ENCODE results near the gene TSPAN9.

Gene TSPAN9

DNA sequence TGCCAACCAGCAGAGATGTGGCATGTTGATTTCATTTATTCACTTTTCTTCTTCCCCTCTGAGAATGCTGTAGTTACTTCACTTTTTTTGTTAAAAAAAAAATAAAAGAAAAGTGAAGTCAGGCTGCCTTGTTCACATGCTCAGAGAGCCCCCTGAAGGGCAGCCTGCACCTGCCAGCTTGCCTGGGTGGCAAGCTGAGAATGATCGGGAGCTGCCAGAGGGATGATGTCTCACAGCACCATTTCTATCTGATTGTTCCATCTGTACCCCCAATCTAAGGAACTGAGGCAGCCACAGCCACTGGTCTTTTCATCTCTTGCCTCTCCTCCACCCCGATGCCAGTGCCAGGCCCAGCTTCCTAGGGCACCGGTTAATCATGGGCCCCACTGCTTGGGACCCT, 118.2 kb downstream of the TSPAN9 start:
- DNase-seq: no peak

DNA sequence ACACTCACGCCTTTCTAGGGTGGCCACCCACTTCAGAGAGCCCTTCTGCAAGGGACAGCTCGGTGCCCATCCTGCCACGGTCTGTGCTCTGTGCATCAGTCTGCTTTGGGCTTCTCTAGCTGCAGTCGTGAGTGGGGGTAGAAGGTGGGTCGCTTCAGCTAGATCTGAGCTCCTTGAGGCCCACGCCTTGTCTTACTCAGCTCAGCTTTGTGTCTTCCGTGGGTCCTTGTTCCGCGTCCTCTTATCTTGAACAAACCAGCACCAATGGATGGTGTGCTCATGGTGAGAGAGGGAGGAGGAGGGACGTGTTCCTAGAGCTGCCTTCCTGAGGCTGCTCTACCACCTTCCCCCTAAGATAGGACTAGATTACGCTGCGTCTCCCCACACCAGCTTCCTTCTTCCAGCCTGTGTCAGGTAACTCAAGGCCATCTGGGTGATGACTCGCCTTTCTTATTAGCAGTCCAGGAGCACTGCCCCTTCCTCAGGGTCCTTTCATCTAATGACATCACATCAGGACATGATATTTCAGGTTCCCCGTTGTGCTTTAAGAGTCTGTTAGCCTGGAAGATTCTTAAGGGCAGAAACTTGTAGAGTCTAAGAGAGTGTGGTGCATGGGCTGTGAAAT, 118.8 kb downstream of the TSPAN9 start:
- DNase-seq: no peak

GRCh38 chr12:3196488-3196887, 119.3 kb downstream of the TSPAN9 start:
- no peak for DNase-seq

DNA sequence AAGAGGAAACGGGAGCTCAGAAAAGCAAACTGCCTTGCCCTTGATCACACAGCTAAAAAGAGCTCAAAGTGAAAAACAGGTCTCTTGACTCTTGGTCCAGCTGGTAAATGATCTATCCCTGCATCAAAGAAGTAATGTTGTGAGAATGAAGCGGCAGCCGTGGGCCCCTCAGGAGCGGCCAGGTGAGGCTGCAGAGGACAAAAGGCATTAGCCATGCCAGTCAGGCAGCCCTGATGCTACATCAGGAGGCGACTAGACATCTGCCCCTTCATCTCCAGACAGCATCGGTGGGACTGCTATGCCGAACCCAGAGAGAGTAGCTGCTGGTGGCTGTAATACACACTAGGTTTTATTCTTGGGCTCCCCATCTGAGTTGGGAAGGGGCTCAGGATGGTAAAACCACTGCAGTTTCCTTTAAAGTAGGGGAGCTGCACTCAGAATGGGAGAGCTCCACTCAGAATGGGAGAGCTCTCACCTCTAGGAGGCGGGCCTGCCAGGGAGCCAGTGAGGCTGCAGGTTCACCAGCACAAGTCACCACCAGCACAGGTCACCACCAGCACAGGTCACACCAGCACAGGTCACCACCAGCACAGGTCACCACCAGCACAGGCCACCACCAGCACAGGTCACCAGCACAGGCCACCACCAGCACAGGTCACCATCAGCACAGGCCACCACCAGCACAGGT, 120.1 kb downstream of the TSPAN9 start:
- DNase-seq: no peak

DNA sequence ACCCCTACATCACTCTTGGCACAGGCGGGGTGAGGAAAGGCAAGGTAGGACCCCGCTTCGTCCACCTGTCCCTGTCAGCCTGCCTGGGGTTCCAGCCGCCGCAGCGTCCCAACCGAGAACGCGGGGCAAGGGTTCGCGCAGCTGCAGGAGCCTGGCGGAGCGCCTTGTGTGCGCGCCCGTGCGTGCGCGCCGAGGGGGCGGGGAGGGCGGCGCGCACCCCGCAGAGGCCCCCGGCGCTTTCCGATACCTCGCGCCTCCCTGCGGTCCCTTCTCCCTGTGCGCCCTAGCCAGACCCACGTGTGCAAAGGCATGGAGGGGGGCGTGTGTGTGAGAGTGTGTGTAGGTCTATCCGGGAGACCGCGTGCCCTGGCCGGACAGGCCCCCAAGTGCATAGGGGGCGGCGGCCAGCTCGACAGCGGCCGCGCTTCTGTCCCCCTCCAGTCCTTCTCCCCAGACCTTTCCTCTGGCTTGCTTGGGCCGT, 122.4 kb downstream of the TSPAN9 start:
- DNase-seq: no peak

DNA sequence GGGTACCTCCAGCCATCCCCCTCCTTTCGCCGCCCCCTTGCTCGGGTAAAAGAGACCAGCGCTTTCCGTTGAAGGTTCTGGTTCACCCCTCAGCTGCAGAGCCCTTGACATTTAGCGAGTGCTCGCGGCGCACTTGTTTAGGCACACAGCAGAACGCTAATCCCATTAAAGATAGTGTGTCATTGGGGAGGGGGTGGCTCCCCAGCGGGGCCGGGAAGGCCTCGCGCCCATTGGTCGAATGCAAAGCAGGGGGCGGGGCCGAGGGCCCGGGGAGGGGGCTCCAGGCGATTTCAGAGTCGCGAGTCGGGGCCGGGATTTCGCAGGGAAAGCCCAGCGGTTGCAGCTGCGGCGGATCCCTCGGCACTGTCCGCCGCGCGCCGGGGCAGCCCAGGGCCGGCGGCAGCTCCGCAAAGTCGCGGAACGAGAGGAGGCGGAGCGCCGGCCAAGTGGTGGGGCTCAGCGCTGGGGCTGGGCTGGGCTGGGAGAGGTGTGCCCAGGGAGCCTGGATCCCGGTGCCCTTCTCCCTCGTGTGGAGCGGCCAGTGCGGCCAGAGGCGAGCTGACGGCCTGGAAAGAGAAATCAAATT, 122.9 kb downstream of the TSPAN9 start:
- DNase-seq: peak; percentile 52

DNA sequence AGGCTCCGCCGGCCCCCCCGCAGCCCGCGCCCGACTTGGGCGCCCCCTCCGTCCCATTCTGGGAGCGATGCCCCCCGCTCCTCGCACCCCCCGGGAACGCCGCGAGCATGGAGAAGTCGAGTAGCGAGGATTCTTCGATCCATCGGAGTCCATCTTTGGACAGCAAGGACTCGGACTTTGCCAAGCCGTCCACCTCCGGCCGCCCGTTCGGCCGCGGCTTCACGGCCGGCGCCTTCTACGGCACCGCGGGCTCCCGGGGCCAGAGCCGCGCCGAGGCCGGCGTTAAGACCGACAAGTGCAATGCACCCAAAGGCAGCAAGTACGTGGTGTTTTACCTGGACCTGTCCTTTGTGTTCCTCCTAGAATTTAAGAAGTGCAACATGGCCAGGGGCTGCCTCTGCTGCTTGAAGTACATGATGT, 123.6 kb downstream of the TSPAN9 start:
- no peak for DNase-seq

DNA sequence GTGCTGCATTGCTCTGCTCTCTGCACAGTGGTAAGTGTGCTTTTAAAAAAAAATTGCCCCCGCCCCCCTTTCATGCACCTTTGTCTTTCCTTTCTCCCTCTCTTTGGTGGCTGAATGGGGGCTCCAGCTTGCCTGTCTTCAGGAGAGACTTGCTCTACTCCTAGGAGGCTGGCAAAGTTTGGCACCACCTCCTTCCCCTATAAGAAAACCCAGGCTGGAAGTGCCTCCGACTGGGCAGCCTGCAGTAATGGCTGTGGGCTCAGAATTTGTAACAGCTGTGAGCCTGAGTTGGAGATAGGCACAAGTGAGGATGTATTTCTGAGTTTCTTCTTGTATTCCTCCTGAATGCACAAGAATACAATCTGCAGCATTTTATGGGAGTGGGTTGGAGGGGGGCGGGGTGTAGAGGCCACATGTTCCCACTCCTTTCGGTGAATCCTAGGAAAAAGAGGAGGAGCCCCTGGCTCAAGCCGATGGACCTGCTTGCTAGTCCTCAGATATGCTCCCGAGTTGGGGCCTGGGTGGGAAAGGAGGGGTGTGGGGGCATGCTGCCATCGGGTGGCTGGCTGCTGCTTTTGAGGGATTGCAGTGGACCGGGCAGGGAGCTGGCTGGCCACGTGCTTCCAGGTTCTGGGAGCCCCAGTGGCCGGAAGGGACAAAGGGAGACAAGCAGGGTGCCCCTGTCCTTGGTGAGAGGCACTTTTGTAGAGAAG, 124.3 kb downstream of the TSPAN9 start:
- no peak for DNase-seq

DNA sequence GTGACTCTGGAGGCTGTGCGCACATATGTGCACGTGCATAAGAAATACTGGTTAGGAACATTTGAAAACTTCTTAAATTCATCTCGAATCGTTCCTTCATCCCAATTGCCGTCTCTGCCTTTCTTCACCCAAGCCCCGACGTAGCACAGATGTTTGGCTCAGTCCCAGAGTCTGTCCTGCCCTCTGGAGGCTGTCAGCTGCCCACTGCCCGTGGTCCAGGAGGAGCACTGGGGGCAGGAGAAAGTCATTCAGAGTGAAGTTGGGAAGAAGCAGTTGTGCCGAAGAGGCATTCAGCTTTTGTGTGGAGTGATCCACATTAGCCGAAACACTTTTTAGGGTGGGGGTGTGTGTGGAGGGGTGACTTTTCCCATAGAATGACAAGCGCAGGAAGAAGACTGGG, 124.9 kb downstream of the TSPAN9 start:
- DNase-seq: no peak

GRCh38 chr12:3202734-3203446, 125.7 kb downstream of the TSPAN9 start:
- peak; percentile 26 for DNase-seq

DNA sequence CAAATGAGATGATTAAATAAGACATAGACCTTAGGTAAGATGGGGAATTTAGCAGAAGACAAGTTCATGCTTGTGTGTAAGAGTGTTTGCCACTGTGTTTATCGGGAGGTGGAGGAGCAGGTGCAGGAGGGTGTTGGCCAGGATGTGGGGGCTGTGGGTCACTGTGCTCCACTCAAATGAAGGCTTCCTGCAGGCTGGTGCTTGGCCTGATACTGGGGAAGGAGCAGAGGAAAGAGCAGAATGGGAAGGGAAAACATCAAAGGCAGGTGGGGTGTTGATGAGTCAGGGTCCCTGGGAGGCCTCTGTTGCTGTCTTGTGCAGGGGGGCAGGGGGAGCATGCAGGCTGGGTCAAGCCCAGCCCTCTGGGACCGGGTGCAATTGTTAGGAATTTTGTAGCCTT, 126.5 kb downstream of the TSPAN9 start:
- DNase-seq: no peak

- no peak for DNase-seq
These were observed 127.0 kb downstream of the TSPAN9 start for GRCh38 chr12:3204143-3204542.

- no peak for DNase-seq
These were observed 127.8 kb downstream of the TSPAN9 start for GRCh38 chr12:3204730-3205531.

DNA sequence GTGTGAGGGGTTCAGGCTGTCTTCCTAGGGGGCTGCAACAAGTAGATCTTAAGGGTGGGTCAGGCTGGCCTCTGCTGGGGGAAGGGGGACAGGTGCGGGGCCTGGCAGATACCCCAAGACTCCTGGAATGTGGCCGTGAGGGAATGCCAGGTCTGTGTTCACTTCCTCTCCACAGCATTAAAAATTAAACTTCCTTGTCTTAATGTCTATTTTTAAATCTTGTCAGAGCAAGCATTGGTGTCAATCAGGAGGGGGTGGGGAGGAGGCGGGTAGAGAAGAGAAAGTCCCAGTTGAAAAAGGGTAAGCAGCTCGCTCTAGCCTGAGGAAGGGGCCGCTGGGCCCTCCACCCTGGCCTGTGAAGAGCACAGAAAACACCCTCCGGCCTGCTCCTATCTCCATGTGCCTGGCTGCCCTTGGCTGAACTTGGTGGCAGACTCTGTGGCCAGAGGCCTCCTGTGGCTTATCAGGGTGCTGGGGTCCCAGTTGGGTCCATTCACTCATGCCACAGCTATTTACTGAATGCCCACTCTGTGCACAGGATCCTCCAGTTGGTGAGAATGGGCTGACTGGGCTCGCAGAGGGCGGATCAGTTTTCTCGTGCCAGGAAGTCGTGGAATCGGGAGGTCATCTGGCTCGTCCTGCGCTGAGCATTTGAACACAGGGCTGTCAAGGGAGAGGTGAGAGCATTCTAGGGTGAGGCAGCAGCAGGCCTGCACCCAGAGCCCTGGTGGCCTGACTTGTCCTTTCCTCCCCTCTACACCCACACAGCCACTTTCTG, 128.8 kb downstream of the TSPAN9 start:
- no peak for DNase-seq

GRCh38 chr12:3206536-3207072, 129.4 kb downstream of the TSPAN9 start:
- DNase-seq: no peak

DNA sequence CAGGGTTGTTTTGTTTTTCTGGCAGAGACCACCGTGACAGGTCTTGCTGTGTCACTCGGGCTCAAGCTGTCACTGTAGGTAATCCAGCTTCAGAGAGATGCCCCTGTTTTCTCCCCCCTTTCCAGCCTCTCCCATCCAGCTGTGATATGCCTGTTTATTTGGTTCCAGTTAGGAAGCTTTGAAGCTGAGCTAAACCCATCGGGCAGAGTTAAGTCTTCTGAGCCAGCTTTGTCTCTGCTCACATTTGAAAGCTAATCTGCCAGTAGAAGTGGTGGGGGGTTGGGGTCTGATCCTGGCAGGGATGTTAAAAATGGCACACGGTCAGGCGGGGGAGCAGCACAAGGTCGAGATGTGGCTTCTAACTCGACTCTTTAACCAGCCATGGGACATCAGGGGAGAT, 130.0 kb downstream of the TSPAN9 start:
- no peak for DNase-seq

- no peak for DNase-seq
These were observed 130.7 kb downstream of the TSPAN9 start for GRCh38 chr12:3207858-3208257.

GRCh38 chr12:3213188-3213587, 136.0 kb downstream of the TSPAN9 start:
- no peak for DNase-seq

DNA sequence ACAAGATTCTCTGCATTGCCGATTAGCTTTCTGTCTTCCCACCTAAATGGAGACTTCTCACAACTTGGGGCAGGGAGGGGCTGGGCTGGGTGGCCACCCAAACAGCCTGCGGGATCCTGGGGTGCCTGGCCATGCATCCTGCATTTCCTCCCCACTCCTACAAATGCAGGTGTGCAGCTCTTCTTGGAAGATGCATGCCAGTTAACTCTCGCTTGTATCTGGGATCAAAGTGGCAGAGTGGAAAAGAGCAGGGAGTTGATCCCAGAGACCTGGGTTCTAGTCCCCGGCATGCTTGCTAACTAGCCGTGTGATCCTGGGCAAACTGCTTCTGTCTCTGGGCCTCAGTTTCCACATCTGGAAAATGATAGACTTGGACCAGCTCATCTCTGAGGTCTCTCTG, 136.6 kb downstream of the TSPAN9 start:
- DNase-seq: no peak

DNA sequence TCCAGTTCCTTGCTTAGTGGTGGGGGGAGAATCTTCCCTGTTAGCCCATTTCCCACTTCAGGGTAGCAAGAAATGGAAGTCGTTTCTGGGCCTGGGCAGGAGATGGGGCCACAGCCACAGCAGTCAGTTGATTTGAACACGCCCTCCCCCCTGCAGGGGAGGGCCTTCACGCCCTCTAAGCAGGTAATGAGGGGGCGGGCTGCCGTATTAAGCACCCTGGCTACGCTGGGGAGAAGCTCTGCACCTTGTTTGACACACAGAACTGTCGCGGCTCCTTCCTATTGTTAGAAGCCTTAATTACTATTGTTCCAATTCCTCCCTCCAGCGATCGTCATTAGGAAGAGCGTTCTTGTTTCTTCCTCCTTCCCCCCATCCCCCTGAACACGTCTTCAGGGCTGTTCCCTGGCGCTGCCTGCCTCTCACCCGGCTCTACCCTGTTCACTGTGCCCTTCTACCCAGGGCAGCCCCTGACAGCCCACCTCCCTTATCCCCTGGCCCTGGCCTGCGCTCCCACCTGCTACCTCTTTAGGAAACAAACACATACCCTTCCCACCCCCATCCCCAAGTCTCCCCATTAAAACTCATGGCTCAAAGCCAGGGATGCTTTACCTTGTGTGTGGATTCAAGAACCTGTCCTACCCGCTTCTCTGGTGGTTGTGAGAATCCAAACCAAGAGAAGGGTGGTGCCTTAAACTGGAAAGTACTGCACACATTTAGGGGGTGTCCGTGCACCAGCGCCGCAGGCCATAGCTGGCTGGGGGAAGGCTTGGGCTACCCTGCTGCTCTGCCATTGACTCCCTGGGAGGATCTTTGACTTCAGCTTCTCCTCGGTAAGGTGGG, 137.6 kb downstream of the TSPAN9 start:
- DNase-seq: no peak
